DMS79 (cell line): Measurements from ENCODE around the gene HIVEP2.
A peak's percentile ranks its signal among the peaks of the same experiment; 100 is the strongest.

Source experiments
- DNase-seq: peaks from one replicate; lab custom pipeline; 2025; lab: John Stamatoyannopoulos, UW

The HIVEP2 gene

DNA sequence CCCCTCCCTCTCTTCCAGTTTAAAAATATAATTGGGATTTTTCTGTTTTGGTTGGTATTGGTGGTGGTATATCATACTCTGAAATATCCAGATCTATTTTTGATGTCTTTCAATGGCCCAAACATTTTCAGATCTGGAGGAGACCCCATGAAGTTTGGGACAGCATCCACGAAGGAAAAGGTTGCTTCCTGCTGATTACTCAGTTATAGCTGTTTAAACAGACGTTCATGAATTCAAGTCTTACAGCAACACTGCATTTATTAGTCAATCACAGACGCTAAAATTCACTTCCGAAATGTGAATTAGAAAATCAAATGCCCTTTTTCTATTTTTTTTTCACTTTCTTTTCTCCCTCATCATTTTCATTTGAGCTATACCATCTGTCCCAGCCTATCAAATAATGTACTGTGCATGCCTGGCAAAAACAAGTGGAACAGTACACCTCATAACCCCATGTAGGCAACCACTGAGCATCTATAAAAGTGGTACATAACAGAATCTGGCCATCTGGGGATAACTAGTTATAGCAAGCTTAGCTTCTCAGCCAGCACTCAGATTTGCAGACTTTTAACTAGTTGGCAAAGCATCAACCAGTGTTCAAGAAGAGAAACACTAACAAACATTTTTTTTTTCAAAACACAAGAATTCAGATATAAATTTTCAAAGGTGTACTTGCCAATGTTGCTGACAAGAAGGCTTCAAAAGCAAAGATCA is 124.5 kb downstream of the HIVEP2 start:
- DNase-seq: peak; percentile 15

DNA sequence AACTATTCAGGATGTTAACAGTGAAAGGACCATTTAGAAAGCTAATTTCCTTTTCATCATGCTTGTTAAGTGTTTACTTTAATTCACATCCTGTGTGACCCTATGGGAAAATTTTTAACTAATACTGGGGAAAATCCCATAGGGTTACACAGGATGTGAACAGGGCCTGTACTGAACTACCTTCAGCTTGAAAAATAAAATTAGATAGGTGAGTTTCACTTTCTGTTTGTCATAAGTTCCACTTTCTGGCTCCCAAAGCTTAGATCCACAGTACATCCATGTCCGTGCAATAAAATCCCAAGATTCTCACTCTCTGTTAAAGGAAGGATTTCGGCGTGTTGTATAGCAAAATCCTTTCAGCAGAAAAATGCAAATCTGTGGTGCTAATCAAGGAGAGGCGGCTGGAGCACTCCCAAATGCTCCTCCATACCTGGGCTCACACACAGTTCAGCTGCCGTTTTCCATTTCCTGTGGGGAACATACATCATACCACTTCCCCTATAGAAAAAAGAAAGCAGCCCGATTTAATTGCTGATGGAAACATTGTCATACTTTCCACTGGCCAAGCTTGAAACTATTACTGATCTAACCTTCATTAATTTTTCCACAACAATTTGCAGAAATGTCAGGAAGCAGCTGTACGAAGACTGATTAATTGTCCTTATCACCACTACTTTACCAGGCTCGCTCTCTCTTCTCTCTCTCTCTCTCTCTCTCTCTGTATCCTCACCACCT is 125.2 kb downstream of the HIVEP2 start:
- peak; percentile 4 for DNase-seq

DNA sequence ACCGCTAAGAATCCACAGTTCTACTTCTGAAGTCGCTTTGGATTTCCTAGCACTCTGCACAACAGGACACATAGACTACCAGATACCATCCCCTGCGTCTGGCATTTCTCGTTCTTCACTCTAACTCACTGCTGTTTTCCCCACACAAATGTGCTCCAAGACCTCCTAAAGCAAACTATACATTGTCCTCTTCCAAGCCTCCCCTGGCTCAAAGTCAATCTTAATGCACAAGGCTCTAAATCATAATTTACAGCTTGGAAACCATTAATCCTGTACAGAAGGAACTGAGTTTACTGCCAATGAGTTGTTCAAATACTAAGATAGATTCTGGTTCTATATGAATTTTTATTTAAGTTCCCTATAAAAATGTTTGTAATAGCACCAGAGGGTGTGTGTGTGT is 128.5 kb downstream of the HIVEP2 start:
- no peak for DNase-seq

DNA sequence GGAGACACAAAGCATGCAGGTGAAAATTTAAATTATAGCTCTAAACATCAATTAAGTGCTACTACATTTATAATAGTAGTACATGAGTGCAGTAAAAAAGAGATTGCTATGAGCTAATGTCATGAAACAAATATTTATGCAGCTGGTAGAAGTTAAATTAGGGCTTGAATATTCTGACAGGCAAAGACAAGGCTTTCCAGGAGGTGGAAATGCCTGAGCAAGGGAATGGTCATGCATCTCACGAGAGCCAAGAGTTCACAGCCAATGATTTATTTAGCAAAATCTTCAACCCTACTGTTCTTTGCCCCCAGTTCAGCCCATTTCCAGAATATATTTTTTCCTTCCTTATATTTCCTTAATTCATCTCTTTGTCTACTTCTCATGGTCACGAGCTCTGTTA is 128.9 kb downstream of the HIVEP2 start:
- DNase-seq: no peak

DNA sequence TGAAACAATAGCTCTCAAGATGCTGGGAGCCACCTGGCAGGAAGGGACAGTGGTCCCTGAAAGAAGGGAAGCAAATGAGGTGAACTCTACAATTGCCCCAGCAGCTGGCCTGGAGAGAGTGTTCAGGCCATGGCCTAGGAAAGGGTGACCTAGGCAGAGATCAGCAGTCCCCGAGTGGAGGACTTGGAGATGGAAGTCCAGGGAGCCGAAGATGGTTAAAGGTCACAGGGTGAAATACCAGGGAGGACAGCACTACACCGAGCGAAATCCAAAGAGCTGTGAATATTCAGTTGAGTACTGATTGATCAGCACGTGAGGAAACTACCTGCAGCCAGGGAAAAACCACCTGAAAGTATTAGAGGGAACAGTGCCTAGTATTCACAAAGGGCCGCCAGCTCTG is 133.1 kb downstream of the HIVEP2 start:
- DNase-seq: no peak

DNA sequence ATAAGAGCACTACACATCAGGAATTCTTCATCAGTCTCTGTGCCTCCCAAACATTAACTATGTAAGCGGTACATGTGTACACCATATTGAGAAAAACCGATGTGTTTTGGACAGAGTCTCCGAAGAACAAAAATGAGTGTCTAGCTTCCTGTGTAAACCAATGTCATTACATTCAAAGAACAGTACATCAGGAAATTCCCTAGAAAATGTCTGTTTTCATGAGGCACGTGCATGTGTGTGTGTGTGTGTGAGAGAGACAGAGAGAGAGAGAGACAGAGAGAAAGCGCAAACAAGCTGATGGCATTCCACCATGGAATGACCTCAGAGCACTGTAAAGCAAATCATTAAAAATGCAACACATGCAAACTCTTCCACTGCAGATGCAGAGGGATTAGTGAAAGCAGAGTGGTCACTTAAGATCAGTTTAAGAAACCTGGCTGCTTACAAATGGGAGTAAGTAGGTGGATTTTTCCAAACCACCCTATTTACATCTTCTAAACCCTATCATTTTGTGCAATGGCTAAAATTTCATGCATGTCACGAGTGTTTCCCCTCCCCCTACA is 133.9 kb downstream of the HIVEP2 start:
- no peak for DNase-seq

DNA sequence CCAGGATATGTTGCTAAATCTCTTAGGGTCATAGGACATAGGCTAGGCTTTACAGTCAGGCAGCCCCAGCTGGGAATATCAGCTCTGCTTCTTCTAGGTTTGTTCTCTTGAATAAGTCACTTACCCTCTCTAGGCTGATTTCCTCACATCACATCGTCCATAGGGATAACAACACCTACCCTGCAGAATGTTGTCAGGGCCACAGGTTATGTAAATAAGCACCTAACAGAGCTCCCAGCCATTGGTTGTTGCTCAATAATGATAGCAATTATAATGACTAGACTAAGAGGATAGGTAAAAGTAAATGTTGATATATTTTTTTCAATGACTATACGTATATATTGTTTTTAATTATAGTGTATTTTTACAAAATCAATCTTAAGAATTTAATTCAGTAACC is 135.0 kb downstream of the HIVEP2 start:
- no peak for DNase-seq

DNA sequence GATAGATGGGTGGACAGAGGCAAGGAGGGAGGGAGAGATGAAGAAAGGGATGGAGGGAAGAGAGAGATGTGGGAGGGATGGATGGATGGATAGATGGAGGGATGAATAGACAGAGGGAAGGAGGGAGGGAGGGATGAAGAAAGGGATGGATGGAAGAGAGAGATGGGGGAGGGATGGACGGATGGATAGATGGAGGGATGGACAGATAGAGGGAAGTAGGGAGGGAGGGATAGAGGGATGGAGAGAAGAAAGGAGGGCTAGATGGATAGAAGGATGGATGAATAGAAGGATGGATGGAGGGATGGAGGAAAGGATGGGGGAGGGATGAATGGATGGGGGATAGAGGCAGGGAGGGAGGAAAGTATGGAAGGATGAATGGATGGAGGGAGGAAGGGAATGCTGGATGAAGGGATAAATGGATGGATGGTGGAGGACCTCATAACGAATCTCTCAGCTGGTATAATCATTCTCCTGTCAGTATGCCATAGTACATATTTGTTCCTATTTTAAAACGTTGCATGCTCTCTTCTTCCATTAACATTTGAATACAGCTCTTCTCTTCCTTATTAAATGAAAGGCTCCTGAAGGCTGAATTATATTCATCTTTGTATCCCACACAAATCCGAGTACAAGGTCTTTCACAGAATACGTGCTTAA is 136.4 kb downstream of the HIVEP2 start:
- DNase-seq: no peak

DNA sequence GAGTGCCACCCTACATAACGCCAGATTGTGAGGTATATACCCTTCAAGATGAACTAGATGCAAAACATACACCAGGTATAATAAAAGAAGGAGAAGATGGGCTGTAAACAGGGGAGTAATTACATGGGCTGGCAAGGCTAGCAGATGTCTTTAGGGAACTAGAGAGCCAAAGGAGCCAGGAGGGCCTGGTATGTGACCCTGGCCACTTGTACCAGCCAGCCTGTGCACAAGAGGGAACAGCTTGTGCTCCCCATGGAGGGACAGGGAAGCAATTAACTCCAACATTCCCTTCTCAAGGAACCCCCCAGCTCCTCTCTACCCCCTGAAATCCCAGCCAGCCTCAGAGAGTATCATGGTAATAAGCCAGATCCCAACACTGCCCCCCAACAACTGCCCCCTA is 139.9 kb downstream of the HIVEP2 start:
- no peak for DNase-seq

DNA sequence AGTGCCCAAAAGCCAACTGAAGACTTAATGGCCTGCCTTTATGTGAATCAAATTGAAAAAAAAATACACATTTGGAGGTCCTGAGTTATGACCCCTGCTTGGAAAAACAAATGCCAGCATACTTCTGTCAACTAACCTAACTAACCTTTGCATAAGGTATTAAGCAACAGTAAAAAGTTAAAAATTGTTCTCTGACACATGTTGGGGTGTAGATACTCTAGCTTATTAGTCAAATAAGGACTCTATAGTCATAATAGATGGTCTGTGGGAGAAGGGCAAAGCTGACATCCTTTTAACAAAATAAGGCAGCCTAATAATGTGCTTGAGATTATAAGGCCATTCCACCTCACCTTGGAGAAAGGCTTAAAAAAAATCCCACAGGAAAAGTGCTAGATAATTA is 140.5 kb downstream of the HIVEP2 start:
- DNase-seq: no peak

DNA sequence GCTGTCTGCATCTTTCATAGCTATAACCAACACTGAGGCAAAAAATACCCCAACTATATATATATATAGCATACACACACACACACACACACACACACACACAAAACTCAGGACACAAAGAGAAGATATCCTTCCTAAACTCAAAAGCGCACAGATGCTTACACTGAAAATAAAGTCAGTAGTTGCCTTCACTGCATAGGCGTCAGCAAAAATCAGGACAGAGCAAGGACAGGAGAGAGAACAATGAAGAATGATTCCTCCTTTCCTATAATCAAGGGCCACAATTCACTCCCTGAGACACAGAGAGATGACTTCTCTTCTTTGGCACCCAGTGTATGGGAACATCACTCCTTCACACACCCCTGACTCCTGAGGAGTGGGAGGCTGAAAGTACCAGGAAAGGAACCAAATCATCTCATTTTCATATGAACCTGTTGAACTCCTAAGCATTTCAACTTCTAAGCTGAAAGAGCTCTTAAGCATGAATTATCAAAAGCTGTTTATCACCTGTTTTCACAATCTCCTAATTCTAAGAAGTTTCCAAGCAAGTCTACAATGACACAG is 141.4 kb downstream of the HIVEP2 start:
- DNase-seq: no peak

DNA sequence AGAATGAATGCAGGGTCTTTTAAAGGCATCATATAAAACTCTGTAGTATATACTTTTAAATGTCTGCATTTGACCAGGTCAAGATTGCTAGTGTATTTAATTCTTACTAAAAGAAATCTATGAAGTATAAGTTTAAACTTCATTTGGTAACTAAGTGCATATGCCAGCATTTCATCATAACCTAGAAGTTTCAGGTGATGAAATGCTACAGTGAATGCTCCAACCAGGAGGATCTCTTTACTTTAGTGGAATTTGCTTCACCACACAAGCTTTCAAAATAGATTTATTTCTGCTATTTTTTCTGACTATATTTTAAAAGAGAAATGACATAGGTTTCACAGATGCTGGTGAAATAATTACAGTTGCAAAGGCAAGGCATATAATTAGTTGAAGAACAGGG is 141.9 kb downstream of the HIVEP2 start:
- no peak for DNase-seq

DNA sequence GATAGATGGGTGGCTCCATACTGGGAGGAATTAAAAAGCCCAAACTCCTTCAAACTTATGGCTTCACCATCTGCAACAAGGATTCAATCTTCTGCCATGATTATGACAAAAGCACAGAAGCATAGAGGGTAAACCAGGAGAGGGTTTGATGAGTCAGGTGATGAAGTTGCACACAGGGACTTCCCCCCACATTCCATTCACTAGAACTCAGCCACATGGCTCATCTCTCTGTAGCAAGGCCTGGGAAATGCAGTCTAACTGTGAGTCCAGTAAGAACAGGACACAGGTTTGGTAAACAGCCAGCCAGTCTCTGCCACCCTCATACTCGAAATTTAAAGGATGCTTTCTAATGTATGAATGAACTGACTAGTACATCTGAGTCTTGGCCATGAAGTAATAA is 142.9 kb downstream of the HIVEP2 start:
- no peak for DNase-seq

DNA sequence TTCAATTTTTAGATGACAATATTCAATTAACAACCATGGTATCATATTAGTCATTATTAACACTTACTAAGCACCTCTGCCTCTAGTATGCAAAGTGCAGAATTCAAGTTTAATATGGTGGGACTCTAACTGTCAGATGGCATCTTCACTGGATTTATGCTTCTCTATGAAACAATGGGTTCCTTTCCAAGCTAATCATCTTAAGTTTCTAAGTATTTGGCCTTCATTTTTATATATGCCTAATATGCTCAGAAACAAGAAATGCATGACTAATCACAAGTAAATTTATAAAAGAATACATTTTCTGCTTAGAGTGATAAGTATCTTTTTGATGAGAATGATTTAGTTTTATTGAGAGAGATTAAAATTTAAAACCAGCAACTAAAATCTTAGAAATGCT is 144.7 kb downstream of the HIVEP2 start:
- DNase-seq: no peak

DNA sequence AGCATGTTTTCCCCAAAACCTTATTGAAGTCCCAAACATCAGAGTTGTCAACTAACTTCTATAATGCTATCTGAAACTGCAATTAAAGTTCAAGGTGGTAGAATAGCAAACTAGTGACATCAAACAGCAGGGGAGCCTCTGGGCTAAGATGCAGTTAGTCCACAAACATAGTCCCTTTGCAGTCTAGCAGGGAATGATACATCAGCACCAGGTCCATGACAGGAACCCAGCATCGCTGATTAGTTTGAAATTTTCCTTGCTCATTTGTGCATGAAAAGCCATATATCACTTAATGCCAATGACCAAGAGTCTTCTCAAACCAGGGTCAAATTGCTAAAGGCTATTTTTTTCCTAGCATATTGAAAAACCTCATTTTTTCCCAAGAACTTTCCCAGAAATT is 145.3 kb downstream of the HIVEP2 start:
- no peak for DNase-seq

DNA sequence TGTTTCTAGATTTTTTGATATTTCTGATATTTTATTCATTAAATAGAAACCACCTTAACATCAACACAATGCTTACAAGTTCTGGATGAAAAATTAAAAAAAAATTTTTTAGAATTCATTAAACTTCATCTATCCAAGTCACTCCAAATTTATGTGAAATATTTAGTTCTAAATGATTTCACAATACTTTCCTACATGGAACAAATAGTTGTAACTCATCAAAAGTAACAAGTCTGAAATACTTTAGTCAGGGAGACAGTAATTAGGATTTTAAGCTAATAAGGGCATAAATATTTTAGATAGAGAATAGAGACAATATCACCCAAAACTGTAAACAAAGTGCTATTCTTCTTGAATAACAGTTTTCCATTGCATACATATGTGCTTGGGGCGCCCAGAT is 147.8 kb downstream of the HIVEP2 start:
- no peak for DNase-seq

DNA sequence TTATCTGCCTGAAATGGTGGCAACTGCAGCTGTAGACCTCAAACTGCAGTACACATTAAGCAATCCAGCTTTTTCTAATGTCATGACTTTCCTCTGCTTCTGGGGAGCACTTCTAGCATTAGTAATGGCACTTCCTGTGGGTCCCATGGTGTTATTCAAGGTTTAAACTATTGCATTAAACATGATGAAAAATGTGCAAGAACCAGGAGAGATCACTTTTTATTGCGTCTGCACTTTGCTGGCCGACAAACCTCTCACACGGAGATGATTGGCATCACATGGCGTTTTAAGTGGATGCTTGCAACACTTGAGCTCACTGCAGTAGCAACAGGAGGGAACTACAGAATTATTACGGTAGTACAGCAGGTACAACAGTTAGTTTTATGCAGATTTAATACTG is 148.4 kb downstream of the HIVEP2 start:
- peak; percentile 72 for DNase-seq

DNA sequence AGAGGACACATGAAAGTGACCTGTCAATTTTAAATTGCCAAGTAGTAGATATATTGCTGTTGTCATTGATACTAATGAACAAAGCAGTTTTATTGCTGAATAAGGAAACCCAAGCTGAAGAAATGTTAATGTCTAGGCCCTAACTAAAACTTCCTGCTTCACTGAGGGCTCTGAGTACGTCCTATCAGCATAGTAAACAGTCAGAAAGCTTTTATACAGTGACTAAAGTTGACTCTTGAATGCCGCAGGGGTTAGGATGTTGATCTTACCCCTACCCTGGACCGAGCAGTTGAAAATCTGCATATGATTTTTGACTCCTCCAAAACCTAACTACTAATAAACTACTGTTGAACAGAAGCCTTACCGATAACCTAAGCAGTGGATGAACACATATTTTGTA is 149.0 kb downstream of the HIVEP2 start:
- no peak for DNase-seq

DNA sequence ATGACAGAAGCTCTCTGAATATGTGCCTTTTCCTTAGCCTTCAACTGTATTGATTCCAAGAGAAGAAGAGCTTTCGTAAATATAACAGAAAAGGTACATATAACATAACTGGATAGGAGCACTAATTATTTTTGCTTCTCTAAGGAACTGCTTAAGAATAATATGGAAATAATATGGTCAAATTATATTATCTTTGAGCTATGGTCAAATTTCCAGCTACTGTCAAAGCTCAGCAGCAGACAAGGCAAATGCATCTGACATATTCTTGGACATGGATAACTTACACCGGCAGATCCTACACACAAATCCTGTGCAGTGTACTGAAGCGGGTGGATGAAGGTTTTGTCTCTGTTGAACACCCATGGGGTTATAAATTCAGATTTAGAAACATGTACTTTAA is 150.6 kb downstream of the HIVEP2 start:
- DNase-seq: no peak

DNA sequence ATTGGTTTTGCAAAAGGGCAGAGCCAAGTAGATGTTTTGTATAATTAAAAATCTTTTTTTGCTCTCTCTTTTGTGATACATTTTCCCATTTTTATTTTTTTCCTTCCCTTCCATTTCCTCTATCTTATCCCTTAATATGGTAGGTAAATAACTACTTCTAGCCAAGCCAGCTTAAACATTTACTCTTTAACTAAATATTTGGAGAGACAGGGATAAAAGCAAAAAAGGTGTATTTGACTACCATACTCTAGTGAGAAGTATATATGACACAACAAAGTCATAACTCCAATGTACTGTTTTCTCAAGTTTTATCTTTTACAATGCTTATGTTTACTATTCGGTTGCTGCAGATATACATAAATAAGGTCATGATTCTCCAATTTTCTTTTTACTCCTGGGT is 154.7 kb downstream of the HIVEP2 start:
- DNase-seq: no peak

DNA sequence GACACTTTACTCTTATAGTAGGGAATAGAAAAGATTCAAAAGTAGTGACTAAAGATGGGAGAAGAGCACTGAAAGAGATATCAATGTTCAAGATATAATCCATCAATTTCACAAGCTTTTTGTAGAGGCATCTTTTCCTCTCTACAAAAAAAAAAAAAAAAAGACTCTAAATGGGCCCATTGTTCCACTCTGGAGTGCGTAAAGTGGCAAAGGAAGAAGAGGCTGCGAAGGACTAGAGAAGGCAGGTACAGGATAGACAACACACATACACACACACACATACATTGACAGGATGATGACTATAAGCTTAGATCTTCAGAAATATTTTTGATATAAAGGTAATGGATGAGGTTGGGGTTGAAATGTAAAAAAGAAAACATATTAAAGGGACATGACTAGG is 157.6 kb downstream of the HIVEP2 start:
- DNase-seq: no peak

DNA sequence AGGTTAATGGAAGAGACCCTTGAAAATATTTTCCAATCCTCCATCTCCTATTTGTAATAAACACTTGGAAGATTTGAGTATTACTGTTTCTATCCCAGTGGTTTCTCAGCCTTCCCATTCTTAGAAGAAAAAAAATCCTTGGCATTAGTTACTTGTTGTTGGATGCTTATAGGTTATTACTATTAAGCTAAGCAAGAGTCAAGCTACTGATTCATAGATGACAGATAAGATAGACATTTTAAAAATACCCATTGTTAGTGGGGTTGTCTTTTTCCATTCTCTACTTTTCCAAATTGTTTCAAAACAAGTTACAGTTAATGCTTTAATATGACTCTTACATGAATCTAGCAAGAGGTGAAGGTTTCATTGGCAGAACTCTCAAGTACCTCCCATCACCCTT is 158.5 kb downstream of the HIVEP2 start:
- DNase-seq: no peak

DNA sequence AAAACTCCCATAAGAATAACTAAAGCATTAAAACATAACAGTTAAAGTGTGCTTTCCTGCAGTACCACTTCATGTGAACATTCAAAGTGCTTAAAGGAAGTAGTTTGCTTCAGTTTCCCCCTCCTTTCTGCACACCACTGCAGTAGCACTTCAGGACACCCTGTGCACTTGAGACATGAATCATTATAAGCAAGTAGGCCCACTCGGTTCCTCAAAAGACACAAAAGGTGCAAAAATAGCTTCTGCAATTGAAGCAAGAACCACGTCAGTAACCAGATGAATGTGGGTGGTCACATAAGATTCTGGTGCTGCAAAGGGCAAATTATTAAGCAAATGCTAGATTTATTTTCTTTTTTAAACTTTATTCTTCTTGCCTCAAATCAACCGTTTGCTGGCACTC is 160.6 kb downstream of the HIVEP2 start:
- peak; percentile 10 for DNase-seq
